GM18499 (cell line): ENCODE data around the gene AKAP13.
"Not testable (repeated sequence)": the region's sequence is repeated elsewhere in the genome, so short reads cannot be mapped to it uniquely, and the experiment has no call there.

Experiments
- ATAC-seq: cut with Tn5 transposase; IDR thresholded peaks from one replicate; pipeline ENCODE4 v1.9.1; 2021; ENCODE audit warnings: moderate number of reproducible peaks; ENCODE audit not compliant: insufficient read depth, unreplicated experiment

Gene AKAP13

DNA sequence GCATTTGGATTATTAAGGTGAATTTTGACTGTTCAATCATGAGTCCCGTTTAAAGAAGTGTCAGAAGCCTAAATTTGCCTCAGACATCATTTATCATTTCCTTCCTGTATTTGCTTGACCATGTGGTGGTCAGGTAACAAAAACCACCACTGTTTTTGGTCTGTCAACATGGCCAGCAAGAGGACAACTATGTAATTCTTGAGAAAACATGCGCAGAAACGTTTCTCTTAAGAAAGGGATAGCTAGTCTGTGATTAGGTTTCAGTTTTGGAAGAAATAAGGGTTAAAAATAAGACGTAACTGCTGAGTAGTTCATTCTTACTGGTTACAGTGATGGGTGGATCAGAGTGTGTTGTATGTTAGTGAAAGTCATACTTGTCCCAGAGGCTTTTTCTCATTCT is 204.5 kb downstream of the AKAP13 start:
- no peak for ATAC-seq

DNA sequence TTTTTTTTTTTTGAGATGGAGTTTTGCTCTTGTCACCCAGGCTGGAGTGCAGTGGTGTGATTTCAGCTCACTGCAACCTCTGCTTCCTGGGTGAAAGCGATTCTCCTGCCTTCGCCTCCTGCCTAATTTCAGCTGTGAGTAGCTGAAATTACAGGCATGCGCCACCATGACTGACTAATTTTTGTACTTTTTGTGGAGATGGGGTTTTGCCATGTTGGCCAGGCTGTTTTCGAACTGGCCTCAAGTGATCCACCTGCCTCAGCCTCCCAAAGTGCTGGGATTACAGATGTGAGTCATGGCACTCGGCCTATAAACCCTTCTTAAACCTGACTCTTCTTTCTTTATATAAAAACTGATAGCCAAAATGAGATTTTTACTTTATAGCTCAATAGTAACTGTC is 205.8 kb downstream of the AKAP13 start:
- not testable (repeated sequence) for ATAC-seq

DNA sequence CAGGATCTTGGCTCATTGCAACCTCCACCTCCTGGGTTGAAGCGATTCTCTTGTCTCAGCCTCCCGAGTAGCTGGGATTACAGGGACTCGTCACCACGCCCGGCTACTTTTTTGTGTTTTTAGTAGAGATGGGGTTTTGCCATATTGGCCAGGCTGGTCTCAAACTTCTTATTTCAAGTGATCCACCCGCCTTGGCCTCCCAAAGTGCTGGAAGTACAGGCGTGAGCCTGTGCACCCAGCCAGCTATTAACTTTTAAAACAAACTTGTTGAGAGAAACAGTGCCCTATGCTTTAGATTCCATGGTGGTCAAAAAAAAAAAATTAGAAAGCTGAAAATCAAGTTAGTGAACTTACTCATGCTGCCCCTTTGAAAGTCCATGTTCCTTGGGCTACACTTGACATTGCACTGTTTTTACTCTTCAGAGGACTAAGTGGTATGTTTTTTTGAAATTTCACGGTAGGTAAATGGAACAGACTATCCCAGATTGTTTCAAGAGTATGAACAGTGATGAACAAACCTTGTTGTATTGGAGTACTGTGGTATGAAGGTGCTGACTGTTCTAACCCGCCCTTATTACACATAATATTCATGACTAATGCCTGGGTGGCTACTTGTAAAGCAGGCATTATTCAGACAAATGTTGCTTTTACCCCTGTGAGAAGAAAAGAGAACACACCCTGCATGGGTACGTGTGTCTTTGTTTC is 207.5 kb downstream of the AKAP13 start:
- ATAC-seq, result no peak

DNA sequence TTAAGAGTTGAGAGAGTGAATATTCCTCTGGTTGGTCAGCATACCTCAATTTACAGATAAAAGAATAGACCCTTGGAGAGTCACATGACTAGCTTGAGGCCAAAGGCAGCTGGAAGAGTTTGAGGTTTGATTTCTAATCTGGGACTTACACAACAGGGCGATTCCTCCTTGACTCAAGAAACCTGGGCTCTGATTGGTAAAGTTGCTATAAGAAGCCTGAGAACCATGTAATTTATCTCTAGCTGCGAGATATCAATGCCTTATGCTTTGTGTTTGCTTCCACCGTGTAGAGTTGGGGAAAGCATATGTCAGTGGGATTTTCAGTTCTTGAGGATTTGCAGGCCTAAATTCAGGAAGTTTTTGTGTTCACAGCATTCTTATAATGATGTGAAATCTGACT is 208.3 kb downstream of the AKAP13 start:
- ATAC-seq, result no peak

DNA sequence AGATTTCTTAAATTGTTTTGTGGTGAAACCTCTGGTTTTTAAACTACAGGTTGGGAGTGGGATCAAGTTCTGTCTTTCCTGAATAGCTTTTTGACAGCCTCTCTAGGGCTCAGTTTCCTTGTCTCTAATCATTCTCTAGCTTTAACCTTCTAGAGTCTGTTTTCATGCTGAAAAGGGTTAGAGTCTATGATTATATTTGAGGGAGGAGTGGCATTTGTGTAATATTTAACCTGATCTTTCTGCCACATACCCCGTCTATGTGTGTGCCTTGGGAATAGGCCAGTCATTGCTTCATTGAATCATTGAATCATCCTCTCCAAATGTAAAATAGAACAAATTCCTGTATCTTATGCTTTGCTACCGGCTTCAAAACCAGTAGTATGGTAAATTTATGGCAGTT is 209.4 kb downstream of the AKAP13 start:
- no peak for ATAC-seq

DNA sequence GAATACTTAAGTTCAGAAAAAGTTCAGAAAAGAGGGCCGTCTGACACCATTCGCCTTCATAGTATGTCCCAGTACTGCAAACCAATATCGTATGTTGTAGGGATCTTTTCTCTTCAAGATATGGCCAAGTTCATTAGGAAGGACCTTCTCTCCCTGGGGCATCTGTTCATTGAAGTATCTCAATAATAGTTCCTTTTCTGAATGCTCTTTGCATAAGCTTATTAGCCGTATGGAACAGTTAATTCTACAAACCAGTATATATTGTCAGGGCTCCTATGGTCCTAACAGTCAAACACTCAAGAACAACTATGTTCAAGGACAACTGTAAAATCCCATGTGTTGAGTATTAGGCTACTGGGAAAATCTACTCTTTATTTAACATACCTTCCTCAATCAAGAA is 211.2 kb downstream of the AKAP13 start:
- no peak for ATAC-seq

DNA sequence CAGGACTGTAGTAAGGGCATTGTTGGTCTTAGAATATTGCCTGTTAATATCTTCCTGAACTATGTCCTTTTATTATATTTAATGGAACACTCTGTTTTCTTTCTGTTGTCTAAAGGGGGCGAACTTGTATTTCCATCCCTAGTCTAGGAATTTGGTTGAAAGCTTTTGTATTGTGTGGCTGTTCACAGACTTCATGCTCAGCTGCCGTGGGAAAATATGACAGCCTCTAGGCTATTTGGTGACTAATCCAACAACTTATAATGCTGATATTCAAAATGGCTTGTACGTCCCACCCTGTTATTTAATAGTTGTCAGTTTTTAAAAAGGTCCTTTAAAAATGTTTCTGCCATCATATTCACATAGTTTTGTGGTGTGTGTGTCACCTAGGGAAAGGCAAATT is 211.7 kb downstream of the AKAP13 start:
- no peak for ATAC-seq

DNA sequence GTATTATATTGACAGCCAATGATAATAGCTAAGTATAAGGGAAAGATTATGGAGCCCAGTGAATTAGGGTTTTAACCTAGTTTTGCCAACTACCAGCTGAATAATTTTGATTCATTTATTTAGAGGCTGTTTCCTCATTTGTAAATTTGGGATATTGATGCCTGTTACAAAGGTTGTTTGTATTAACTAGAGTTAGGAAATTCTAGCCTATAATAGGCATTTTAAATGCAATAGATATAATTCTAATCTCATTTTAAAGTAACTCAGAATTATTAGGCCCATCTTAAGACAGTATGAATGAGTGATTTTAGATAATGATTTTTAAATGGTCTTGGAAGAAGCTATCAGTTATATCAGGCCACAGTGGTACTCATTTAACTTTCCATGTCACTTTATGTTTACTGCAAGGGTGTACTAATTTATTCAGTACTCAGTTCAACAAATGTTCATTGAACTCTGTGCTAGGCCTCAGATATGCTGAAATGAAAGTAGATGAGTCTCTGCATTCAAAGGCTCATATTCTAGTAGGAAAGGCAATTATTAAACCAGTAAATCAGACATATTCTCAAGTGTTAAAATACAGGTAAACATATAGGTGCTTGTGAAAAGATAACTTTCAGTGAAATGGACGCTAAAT is 213.5 kb downstream of the AKAP13 start:
- ATAC-seq, result no peak

DNA sequence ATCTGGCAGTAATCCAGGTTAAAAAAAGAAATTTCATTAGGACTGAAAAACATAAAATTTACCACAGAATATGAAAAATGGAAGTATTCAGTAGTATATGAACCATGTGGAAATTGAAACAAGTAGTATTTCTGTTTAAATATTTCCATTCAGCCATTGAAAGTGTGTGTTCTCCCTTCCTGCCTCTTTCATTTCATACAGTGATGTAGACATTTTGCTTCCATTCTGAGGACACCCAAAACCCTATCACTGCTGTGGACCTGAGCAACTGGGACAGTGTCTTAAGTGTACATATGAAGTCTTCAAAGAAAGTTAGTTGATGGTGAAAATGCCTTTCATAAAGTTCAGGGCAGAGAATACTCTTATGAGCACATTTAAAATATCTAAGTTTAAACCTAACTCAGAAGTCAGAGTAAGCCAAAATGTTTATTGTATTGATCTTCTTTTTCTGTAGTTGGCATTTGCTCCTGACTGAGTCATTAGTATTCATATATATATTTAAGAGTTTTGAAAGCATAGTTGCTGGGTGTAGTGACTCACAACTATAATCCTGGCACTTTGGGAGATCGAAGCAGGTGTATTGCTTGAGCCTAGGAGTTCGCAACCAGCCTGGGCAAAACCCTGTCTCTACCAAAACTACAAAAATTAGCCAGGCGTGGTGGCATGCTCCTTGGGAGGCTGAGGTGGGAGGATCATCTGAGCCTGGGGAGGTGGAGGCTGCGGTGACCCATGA is 215.6 kb downstream of the AKAP13 start:
- no peak for ATAC-seq

DNA sequence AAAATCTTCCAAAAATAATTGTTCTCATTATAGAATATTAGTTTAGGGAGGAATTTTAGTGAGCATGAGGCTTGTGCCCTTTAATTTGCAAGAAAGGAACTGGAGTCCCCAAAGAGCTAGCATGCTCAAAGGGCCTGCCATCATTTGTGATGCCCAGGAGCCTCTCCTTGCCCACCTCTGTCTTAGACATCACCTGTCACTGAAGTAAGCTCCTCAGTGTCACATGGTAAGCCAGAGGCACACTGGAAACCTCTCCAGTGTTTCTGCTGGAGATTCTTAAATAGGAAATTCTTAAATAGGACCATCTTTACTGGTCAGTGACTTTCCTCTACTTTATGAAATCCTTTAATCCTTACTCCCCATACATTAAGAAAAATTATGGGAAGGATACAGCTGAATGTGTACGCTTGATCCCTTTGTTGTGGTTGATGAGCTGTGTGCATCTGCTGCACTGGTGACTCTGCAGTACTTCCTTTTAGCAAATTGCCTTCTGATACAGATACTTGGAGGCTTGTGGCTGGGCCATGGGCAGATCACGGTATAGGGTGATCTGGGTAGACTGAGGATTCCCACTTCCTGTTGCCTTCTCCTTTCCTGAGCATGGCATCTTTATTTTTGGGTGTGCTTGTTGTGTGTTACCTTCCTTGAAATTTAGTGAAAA is 216.9 kb downstream of the AKAP13 start:
- no peak for ATAC-seq

DNA sequence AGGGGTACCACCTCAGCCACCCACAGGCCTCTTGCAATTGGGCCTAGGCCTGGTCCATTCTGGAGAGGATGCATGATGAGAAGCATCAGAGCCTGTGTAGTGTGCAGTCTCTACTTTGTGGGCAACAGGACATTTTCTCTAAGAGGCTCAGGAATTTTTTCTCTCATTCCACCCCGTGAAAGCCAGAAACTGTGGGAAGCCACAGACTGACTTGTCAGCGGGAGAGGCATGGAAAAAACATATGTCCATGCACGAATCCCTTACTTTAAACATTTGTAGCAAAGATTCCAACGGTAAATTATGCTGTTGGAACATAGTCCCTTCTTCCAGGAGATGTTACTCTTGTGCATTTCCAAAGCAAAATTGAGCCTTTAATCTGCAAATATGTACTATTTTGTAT is 217.8 kb downstream of the AKAP13 start:
- no peak for ATAC-seq

DNA sequence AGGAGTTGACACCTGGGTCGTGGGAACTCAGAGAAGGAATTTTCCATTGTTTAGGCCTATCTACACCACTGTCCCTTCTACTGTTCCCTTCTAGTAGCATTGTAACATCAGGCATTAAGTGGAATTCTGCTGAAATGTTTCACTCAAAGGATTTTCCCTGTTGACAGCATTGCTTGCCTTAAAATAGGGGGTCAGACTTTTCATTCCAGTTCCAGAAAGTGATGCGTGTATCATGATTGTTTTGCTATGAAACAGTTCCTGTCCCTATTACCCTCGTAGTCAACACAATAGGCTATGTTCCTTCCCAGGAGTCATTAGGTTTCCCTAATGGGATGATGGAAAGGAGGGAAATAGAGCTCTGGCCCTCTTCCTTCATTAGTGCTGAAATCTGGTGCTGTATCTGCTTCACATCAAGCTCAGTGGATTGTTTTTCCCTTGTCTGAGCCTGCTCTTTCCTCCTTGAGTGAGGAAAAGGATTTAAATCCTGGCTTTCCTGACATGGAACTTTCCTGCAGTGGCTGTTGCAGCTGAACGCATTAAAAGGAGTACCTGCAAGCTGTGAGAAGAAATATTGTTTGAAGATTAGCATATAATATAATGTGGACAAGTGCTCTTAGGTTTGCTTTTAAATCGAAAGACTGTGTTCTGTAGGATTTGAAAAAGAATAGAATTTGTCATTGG is 218.5 kb downstream of the AKAP13 start:
- ATAC-seq, result no peak

DNA sequence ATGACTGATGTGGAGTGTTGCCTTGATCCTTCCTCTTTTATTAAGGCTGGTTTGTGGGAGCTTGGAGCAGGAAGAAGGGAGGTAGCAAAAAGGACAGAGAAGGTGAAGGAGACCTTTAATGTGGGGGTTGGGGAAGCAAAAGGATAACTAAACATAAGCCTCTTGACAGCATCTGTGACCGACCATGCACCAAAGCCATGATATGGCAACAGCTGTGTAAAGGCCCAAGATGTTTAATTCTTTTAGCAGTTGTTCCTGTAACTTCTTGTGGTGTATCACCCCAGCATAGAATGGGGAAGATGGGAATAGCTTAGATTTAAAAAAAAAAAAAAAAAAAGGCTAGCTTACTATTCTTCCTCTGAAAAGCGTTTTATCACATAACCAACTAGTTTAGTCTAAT is 219.6 kb downstream of the AKAP13 start:
- ATAC-seq, result no peak

DNA sequence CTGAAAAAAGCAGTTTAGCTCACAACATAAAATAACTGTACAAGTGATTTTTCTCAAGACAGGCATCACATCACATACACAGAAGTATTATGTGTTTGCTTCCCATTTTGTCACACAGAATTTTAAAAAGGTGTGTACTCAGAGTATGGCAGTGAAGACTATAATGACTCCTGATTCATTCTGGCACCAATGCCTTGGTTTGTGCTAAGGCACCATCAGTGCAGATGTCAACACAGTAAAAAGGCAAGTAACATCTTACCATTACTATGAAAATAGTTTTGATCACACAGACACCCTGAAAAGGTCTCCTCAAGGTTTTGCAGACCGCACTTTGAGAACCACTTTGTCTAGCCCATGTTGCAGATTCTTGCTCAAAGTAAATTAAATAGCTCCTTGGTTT is 222.8 kb downstream of the AKAP13 start:
- ATAC-seq, result no peak

DNA sequence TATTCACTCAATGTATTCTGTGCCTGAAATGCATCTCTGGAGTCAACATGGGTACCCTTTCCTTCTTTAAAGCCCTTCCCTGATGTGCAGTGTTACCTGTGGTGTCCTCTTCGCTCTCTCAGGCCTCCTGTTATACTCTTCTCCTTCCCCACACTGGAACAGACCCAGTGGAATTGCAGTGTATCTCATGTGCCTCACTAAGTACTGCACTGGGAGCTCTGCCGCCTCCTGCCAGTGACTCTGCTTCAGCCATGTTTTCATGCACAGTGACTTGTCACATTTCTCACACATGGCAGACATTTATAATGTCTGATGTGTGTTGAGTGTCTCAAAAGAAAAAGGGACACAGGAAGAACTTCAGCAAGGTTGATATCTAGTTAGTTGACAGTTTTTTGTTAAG is 223.3 kb downstream of the AKAP13 start:
- ATAC-seq, result no peak

DNA sequence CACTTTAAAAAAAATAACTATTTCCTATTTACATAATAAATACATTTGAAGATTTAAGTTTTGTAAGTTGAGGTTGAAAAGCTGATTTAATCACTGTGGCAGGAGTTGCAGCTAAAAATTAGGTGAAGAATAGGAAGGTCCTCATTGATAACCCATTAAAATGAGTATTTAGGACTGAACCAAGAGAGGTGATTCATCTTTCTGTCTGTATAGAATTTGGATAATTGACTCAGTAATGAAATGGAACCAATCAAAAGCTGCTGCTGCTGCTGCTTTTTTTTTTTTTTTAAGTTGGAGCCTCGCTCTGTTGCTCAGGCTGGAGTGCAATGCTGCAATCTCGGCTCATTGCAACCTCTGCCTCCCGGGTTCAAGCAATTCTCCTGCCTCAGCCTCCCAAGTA is 223.8 kb downstream of the AKAP13 start:
- no peak for ATAC-seq

DNA sequence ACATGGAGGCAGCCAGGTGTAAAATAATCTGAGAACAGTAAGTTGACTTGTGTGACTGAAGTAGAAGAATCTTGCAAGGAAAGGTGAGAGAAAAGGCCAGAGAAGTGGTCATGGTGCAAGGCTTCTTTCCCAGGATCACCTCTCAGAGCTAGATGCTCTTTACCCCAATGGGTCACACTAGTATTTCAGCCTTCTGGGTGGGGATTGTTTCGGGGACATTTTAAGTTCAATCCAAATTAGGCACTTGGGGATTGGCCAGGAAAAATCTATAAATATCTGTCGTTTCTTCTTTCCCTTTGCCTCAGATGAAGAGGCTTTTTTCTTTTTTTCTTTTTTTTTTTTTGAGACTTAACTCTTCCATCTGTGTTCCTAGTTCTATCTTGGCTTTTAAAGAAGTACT is 226.3 kb downstream of the AKAP13 start:
- no peak for ATAC-seq

DNA sequence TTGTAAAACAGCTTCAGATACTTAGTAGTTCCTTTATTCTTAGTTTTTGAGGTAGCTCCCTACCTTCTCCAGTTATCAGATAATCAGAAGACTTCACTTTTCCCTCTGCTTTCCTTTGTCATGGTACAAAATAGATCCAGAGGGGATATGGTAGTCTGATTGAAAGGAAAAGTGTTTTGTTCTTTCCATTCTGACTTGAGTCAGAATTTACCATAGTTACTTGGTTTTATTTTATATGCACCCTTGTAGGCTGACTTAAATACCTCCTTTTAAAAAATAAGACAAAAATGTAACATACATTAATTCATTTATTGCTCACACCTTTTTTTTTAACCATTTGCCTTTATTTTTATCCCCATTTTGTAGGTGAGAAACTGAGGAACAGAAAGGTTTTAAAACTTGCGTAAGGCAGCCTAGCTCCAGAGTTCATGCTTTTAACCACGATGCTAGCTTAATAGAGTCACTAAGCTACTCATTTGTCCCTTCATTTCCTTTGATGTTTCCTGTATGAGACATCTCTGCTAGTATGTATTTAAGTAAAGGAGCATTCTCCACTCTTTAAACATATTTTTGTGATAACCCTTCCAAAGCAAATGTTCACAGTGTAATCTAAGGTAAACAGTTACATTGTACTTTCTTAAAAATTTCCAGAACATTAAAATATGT is 226.9 kb downstream of the AKAP13 start:
- ATAC-seq, result no peak

DNA sequence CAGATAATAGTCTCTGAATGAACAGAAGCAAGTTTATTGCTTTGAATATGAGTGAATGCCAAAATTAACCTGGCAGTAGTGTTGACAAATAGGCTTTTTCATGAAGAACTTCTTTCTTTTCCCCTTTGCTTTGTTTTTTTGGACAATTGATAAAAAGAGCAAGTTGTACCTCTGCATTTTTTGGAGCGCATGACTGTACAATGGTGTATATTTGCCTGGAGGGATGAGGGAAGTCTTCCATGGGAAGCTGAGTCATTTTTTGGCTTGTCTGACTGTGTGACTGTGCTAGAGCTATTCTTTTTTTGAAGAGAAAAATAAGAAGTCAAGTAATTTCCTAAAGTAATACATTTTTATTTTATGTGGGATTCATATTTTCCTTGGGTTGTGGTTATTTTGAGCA is 227.4 kb downstream of the AKAP13 start:
- no peak for ATAC-seq

DNA sequence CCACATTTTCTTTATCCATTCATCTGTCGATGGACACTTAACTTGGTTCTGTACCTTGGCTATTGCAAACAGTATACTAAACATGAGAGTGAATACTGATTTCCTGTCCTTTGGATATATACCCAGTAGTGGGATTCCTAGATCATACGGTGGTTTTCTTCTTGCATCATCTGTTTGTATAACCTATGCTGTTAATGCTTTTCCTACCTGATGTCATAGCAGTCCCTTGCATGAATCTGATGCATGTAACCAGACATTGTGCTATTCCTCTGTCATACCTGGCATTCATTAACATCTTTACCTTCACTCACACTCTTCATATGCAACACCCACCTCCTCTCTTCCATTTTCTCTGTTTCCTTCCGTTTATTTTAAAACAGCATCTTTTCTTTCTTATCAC is 229.1 kb downstream of the AKAP13 start:
- ATAC-seq, result no peak
